Keratinocyte (primary cell): ENCODE results near the gene LCOR. TPM values are rescaled to one million over a fixed set of nuclear protein-coding genes. Genes with fewer than 3 reads are reported as not detected.

Source experiments
- DNase-seq: peaks from one replicate; pipeline ENCODE4 v3.0.0-alpha.2; 2011; ENCODE audit warnings: low read depth, missing footprints, low spot score
- FAIRE-seq: peaks from 2 replicates; lab custom pipeline; 2011; peaks lifted over from hg19 to GRCh38; lab: Jason Lieb, UNC
- H2AFZ ChIP-seq: 2 replicates; pipeline ENCODE4 v1.6.0; 2012; ENCODE audit warnings: low read length, control low read depth, inconsistent platforms; ENCODE audit not compliant: control insufficient read depth
- H3K27ac ChIP-seq: 2 replicates; pipeline ENCODE4 v1.5.1; 2011; ENCODE audit warnings: low read length; ENCODE audit not compliant: control insufficient read depth, insufficient read depth
- H3K27me3 ChIP-seq: 3 replicates; pipeline ENCODE4 v1.6.0; 2011; ENCODE audit warnings: low read length; ENCODE audit not compliant: control insufficient read depth, insufficient read depth; ENCODE audit errors: extremely low read depth
- H3K36me3 ChIP-seq, 2 experiments: 2 replicates in 1 of 2; 3 replicates in 1 of 2; pipeline ENCODE4 v1.5.1; 2011; ENCODE audit warnings: low read length in 2 of 2, mild to moderate bottlenecking in 1 of 2; ENCODE audit not compliant: control insufficient read depth in 2 of 2, insufficient read depth in 2 of 2; ENCODE audit errors: extremely low read depth in 1 of 2
- H3K4me1 ChIP-seq: 3 replicates; pipeline ENCODE4 v1.5.1; 2011; ENCODE audit warnings: low read length; ENCODE audit not compliant: control insufficient read depth, insufficient read depth; ENCODE audit errors: extremely low read depth
- H3K4me2 ChIP-seq: 3 replicates; pipeline ENCODE4 v1.6.0; 2011; ENCODE audit warnings: low read depth, low read length; ENCODE audit not compliant: control insufficient read depth, insufficient read depth; ENCODE audit errors: extremely low read depth
- H3K4me3 ChIP-seq, 3 experiments: fragments of 200-600 bp in 1 of 3; sonication (generic) in 1 of 3; 2 replicates in 2 of 3; 3 replicates in 1 of 3; pipeline ENCODE4 v1.5.1; 2011 to 2016; ENCODE audit warnings: low read length in 3 of 3, mild to moderate bottlenecking in 3 of 3, control low read depth in 2 of 3, inconsistent platforms in 1 of 3, low read depth in 1 of 3, mixed read lengths in 1 of 3, mixed run types in 1 of 3, moderate library complexity in 1 of 3; ENCODE audit not compliant: control insufficient read depth in 2 of 3, insufficient read depth in 2 of 3; ENCODE audit errors: extremely low read depth in 1 of 3
- H3K79me2 ChIP-seq: 2 replicates; pipeline ENCODE4 v1.6.0; 2012; ENCODE audit warnings: low read length; ENCODE audit not compliant: control insufficient read depth, insufficient read depth
- H3K9ac ChIP-seq: 3 replicates; pipeline ENCODE4 v1.6.0; 2011; ENCODE audit warnings: low read length; ENCODE audit not compliant: control insufficient read depth, insufficient read depth; ENCODE audit errors: extremely low read depth
- H3K9me1 ChIP-seq: 3 replicates; pipeline ENCODE4 v1.6.0; 2011; ENCODE audit warnings: low read length; ENCODE audit not compliant: control insufficient read depth, insufficient read depth; ENCODE audit errors: extremely low read depth
- H3K9me3 ChIP-seq: 2 replicates; pipeline ENCODE4 v1.5.1; 2012; ENCODE audit warnings: low read depth, low read length; ENCODE audit not compliant: control insufficient read depth
- H4K20me1 ChIP-seq: 3 replicates; pipeline ENCODE4 v1.6.0; 2011; ENCODE audit warnings: low read length; ENCODE audit not compliant: control insufficient read depth, insufficient read depth; ENCODE audit errors: extremely low read depth
- EZH2 ChIP-seq: IDR thresholded peaks from one replicate; pipeline ENCODE4 v1.6.1; 2012; ENCODE audit warnings: inconsistent platforms, mild to moderate bottlenecking, low read length, moderate library complexity
- dilution Hi-C: fragments of 300-500 bp; cut with MboI; formaldehyde crosslinking; loops from one replicate; pipeline ENCODE4 v1.7.0; 2020; ENCODE audit warnings: low sequenced_read_pairs; ENCODE audit not compliant: extremely low pct_ligation_motif_present
- polyA plus RNA-seq, 5 experiments: library from polyadenylated mRNA; depleted of rRNA in 3 of 5; stranded (reverse) in 3 of 5; stranded (forward) in 1 of 5; unstranded in 1 of 5; fragments of >200 nt; gene quantifications; 1 replicate in 1 of 5; 2 replicates in 3 of 5; 3 replicates in 1 of 5; pipeline versions ENCODE4 v1.2.1 to v1.2.3, GENCODE V29; 2011 to 2012; ENCODE audit warnings: missing spikeins in 2 of 5, low read depth in 1 of 5, low replicate concordance in 1 of 5
- TF ChIP-seq, protein P1 (sequence below), 3 experiments: IDR thresholded peaks in 1 of 3; conservative IDR thresholded peaks in 1 of 3; optimal IDR thresholded peaks in 1 of 3; 2 replicates in 2 of 3; 3 replicates in 1 of 3; pipeline versions ENCODE3 to v1.5.1; 2011; ENCODE audit warnings: low read length in 3 of 3, mild to moderate bottlenecking in 3 of 3, moderate library complexity in 2 of 3, control low read depth in 1 of 3, inconsistent platforms in 1 of 3; ENCODE audit not compliant: insufficient read depth in 2 of 3; ENCODE audit errors: extremely low read depth in 1 of 3

LCOR gene
- polyA plus RNA-seq, 1 donor (not counting 4 experiments of a cell fraction or from before 2014, with no cell fraction given) = 11.4 TPM

DNA sequence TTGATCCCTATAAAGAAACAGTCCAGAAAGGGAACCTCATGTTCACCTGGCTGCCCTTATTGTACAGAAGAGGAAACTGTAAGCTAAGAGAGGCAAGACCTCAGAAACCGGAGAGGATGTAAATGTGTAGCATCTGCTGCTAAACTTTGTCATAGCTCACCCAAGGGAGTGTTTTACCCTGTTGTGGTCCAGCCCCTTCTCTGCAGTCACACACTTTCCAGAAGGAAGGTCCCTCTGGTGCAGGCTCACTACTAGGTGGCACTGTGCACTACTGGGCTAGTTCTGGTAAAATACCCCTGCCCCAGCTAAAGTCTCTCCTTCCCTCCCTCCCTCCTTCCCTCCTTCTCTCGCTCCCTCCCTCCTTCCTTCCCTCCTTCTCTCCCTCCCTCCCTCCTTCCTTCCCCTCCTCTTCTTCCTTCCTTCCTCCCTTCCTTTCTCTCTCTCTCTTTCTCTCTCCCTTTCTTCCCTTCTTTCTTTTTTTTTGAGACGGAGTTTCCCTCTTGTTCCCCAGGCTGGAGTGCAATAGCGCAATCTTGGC, 42.5 kb upstream of the LCOR start:
- H4K20me1 ChIP-seq = no peaks in the 10 kb centered on the region
- no peaks in the 10 kb centered on the region for H3K79me2 ChIP-seq
- dilution Hi-C loops = no loop called here
- no peak for FAIRE-seq
- H3K27me3 ChIP-seq = no peaks in the 10 kb centered on the region
- no peak overlapping the region for H3K4me2 ChIP-seq
- H3K4me3 ChIP-seq = no peak overlapping the region
- no peak overlapping the region for H2AFZ ChIP-seq
- no peak overlapping the region for H3K27ac ChIP-seq
- no peaks in the 10 kb centered on the region for H3K9me3 ChIP-seq
- DNase-seq = no peak
- TF ChIP-seq EZH2 = no peak
- TF ChIP-seq, protein P1, sequence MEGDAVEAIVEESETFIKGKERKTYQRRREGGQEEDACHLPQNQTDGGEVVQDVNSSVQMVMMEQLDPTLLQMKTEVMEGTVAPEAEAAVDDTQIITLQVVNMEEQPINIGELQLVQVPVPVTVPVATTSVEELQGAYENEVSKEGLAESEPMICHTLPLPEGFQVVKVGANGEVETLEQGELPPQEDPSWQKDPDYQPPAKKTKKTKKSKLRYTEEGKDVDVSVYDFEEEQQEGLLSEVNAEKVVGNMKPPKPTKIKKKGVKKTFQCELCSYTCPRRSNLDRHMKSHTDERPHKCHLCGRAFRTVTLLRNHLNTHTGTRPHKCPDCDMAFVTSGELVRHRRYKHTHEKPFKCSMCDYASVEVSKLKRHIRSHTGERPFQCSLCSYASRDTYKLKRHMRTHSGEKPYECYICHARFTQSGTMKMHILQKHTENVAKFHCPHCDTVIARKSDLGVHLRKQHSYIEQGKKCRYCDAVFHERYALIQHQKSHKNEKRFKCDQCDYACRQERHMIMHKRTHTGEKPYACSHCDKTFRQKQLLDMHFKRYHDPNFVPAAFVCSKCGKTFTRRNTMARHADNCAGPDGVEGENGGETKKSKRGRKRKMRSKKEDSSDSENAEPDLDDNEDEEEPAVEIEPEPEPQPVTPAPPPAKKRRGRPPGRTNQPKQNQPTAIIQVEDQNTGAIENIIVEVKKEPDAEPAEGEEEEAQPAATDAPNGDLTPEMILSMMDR (optimal IDR thresholded peaks at IDR 0.05 in 1 of 3, IDR thresholded peaks at IDR 0.05 in 1 of 3, conservative IDR thresholded peaks at IDR 0.05 in 1 of 3; ENCODE audit: extremely low read depth in 1 of 3, insufficient read depth in 2 of 3, low read length in 3 of 3) = no peak
- no peaks in the 10 kb centered on the region for H3K36me3 ChIP-seq
- H3K4me1 ChIP-seq = no peaks in the 10 kb centered on the region
- H3K9ac ChIP-seq = no peak overlapping the region
- H3K9me1 ChIP-seq = no peaks in the 10 kb centered on the region

DNA sequence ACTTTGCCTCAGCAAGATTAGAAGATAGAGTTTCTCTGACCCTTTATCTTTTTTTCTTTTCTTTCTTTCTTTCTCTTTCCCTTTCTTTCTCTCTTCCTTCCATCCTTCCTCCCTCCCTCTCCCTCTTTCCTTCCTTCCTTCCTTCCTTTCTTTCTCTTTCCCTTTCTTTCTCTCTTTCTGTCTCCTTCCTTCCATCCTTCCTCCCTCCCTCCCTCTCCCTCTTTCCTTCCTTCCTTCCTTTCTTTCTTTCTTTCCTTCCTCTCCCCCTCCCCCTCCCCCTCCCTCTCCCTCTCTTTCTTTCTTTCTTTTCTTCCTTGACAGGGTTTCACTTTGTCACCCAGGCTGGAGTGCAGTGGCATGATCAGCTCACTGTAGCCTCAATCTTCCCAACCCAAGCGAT, 40.2 kb upstream of the LCOR start:
- dilution Hi-C loops = no loop called here
- FAIRE-seq = no peak
- TF ChIP-seq, protein P1 (optimal IDR thresholded peaks at IDR 0.05 in 1 of 3, IDR thresholded peaks at IDR 0.05 in 1 of 3, conservative IDR thresholded peaks at IDR 0.05 in 1 of 3; ENCODE audit: extremely low read depth in 1 of 3, insufficient read depth in 2 of 3, low read length in 3 of 3) = no peak
- no peak for TF ChIP-seq EZH2

More for the DNA sequence above, 40.2 kb upstream of the LCOR start:
- H3K36me3 ChIP-seq = no peaks in the 10 kb centered on the region
- H4K20me1 ChIP-seq = no peaks in the 10 kb centered on the region
- H2AFZ ChIP-seq = no peak overlapping the region
- H3K79me2 ChIP-seq = no peaks in the 10 kb centered on the region
- no peak overlapping the region for H3K9ac ChIP-seq
- DNase-seq = no peak
- no peak overlapping the region for H3K4me2 ChIP-seq
- H3K27ac ChIP-seq = no peak overlapping the region
- no peaks in the 10 kb centered on the region for H3K9me3 ChIP-seq
- no peak overlapping the region for H3K4me3 ChIP-seq
- no peaks in the 10 kb centered on the region for H3K9me1 ChIP-seq
- no peaks in the 10 kb centered on the region for H3K4me1 ChIP-seq
- H3K27me3 ChIP-seq = no peaks in the 10 kb centered on the region
